ENCODE data around the gene OR5K3.

OR5K3 gene

GRCh38 chr3:98372445-98372844 is 18.0 kb upstream of the OR5K3 start:
- Histone ChIP-seq H3K9ac (ENCODE audit: low read length) (no peak overlapping the region), H3K9me3 (ENCODE audit: low read length) (no peaks in the 10 kb centered on the region), H4K20me1 (ENCODE audit: insufficient read depth, low read length) (no peaks in the 10 kb centered on the region), H3K4me2 (ENCODE audit: low read length) (no peak overlapping the region), H2AFZ (ENCODE audit: low read length) (no peak overlapping the region), H3K27ac (ENCODE audit: low read depth, low read length, poor library complexity, severe bottlenecking) (no peak overlapping the region), H3K4me3 (ENCODE audit: low read depth, low read length, poor library complexity, severe bottlenecking) (no peak overlapping the region), H3K79me2 (ENCODE audit: insufficient read depth, low read length) (no peaks in the 10 kb centered on the region), H3F3A (ENCODE audit: insufficient read depth, low read length) (no peaks in the 10 kb centered on the region), H3K27me3 (ENCODE audit: insufficient read depth, low read length) (no peaks in the 10 kb centered on the region), H3K4me1 (ENCODE audit: insufficient read depth, low read length, severe bottlenecking) (no peaks in the 10 kb centered on the region), H3K36me3 (ENCODE audit: insufficient read depth, low read length) (no peaks in the 10 kb centered on the region), H3K9me2 (ENCODE audit: low read depth, low read length) (no peaks in the 10 kb centered on the region)
- no peak for TF ChIP-seq EZH2 (IDR thresholded peaks at IDR 0.05; ENCODE audit: borderline replicate concordance, low read length)
- no peak for TF ChIP-seq CTCF (IDR thresholded peaks at IDR 0.05; ENCODE audit: low read length)

- no peak overlapping the region for H2AFZ ChIP-seq (ENCODE audit: low read length)
- H3K4me3 ChIP-seq (ENCODE audit: low read depth, low read length, poor library complexity, severe bottlenecking): no peak overlapping the region
- H3K79me2 ChIP-seq (ENCODE audit: insufficient read depth, low read length): no peaks in the 10 kb centered on the region
- H3K36me3 ChIP-seq (ENCODE audit: insufficient read depth, low read length): no peaks in the 10 kb centered on the region
- H3K4me2 ChIP-seq (ENCODE audit: low read length): no peak overlapping the region
- no peaks in the 10 kb centered on the region for H3K9me2 ChIP-seq (ENCODE audit: low read depth, low read length)
- no peak for TF ChIP-seq EZH2 (IDR thresholded peaks at IDR 0.05; ENCODE audit: borderline replicate concordance, low read length)
- no peak for TF ChIP-seq CTCF (IDR thresholded peaks at IDR 0.05; ENCODE audit: low read length)
- no peak overlapping the region for H3K27ac ChIP-seq (ENCODE audit: low read depth, low read length, poor library complexity, severe bottlenecking)
- no peak overlapping the region for H3K9ac ChIP-seq (ENCODE audit: low read length)
- no peaks in the 10 kb centered on the region for H4K20me1 ChIP-seq (ENCODE audit: insufficient read depth, low read length)
- H3F3A ChIP-seq (ENCODE audit: insufficient read depth, low read length): no peaks in the 10 kb centered on the region
- H3K9me3 ChIP-seq (ENCODE audit: low read length): no peaks in the 10 kb centered on the region
- no peaks in the 10 kb centered on the region for H3K27me3 ChIP-seq (ENCODE audit: insufficient read depth, low read length)
- no peaks in the 10 kb centered on the region for H3K4me1 ChIP-seq (ENCODE audit: insufficient read depth, low read length, severe bottlenecking)
These were observed 13.8 kb upstream of the OR5K3 start for GRCh38 chr3:98376631-98377030.

- no peaks in the 10 kb centered on the region for H4K20me1 ChIP-seq (ENCODE audit: insufficient read depth, low read length)
- no peak overlapping the region for H3K4me2 ChIP-seq (ENCODE audit: low read length)
- H3K27ac ChIP-seq (ENCODE audit: low read depth, low read length, poor library complexity, severe bottlenecking): no peak overlapping the region
- no peaks in the 10 kb centered on the region for H3K9me3 ChIP-seq (ENCODE audit: low read length)
- no peaks in the 10 kb centered on the region for H3K36me3 ChIP-seq (ENCODE audit: insufficient read depth, low read length)
- H3K4me1 ChIP-seq (ENCODE audit: insufficient read depth, low read length, severe bottlenecking): no peaks in the 10 kb centered on the region
- H3K4me3 ChIP-seq (ENCODE audit: low read depth, low read length, poor library complexity, severe bottlenecking): no peak overlapping the region
- H3K9me2 ChIP-seq (ENCODE audit: low read depth, low read length): no peaks in the 10 kb centered on the region
- H3K79me2 ChIP-seq (ENCODE audit: insufficient read depth, low read length): no peaks in the 10 kb centered on the region
- no peaks in the 10 kb centered on the region for H3K27me3 ChIP-seq (ENCODE audit: insufficient read depth, low read length)
- TF ChIP-seq EZH2 (IDR thresholded peaks at IDR 0.05; ENCODE audit: borderline replicate concordance, low read length): no peak
- TF ChIP-seq CTCF (IDR thresholded peaks at IDR 0.05; ENCODE audit: low read length): no peak
- H3F3A ChIP-seq (ENCODE audit: insufficient read depth, low read length): no peaks in the 10 kb centered on the region
- H2AFZ ChIP-seq (ENCODE audit: low read length): no peak overlapping the region
- no peak overlapping the region for H3K9ac ChIP-seq (ENCODE audit: low read length)
These were observed 2.3 kb upstream of the OR5K3 start for GRCh38 chr3:98388147-98388546.

All from OCI-LY1 (cell line).